ENCODE results near the gene ZNF710. TPM values are rescaled to one million over a fixed set of nuclear protein-coding genes. Genes with fewer than 3 reads are reported as not detected.

Gene ZNF710
- total RNA-seq, 2 donors from 2014 or later: 3.4 to 5.2 TPM

DNA sequence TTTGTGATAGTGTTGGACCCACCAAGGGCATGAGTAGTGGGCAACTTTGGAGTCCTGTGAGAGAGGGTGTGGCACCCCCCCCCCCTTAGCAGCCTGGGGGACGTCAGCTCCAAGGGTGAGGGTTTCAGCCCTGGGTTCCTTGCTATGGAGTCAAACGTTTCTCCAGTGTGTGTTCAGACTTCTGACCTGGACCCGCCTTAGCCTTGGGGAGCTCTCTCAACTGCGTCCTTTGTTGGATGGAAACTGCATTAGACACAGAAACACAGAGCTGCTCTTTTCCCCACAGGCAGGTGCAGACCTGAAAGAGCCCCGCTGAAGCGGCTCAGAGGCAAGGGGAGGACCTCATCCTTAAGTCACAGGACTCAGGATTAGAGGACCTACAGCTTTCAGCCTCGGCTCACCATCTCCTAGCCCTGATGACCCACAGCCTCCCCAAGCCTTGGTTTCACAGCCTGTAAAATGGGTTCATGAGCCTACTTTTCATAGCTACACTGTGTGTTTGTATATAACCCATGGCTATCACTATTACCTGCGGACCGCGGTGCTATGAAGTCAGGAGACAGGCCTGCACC is 19.9 kb downstream of the ZNF710 start:
- Histone ChIP-seq H3K36me3 (no peaks in the 10 kb centered on the region), H3K4me3 (no peak overlapping the region), H3K4me1 (peaks cover 0 to 12% of the 10 kb centered on the region in 2 donors), H3K27ac (no peak overlapping the region), H3K27me3 (no peaks in the 10 kb centered on the region), H3K9me3 (no peaks in the 10 kb centered on the region)
- TF ChIP-seq, protein P1, sequence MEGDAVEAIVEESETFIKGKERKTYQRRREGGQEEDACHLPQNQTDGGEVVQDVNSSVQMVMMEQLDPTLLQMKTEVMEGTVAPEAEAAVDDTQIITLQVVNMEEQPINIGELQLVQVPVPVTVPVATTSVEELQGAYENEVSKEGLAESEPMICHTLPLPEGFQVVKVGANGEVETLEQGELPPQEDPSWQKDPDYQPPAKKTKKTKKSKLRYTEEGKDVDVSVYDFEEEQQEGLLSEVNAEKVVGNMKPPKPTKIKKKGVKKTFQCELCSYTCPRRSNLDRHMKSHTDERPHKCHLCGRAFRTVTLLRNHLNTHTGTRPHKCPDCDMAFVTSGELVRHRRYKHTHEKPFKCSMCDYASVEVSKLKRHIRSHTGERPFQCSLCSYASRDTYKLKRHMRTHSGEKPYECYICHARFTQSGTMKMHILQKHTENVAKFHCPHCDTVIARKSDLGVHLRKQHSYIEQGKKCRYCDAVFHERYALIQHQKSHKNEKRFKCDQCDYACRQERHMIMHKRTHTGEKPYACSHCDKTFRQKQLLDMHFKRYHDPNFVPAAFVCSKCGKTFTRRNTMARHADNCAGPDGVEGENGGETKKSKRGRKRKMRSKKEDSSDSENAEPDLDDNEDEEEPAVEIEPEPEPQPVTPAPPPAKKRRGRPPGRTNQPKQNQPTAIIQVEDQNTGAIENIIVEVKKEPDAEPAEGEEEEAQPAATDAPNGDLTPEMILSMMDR (IDR thresholded peaks at IDR 0.05): no peak
- DNase-seq (ENCODE audit: low spot score): no peak

DNA sequence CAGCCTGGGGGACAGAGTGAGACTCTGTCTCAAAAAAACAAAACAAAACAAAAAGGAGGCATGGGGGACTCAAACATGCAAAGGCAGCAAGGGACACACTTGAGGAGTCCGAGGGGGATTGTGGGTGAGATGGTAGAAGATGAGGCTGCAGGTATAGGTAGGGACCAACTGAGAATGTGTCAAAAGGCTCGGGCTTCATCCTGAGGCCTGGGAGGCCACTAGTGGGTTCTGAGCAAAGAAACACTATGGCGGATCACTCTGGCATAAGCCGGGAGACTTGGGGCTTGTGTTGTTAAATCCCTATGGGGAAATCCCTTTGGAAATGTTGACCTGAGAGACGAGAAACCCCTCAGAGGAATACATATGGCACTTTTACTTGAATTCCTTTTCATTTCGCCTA is 21.2 kb downstream of the ZNF710 start:
- Histone ChIP-seq H3K9me3 (no peaks in the 10 kb centered on the region), H3K4me3 (no peak overlapping the region), H3K27ac (no peak overlapping the region), H3K27me3 (no peaks in the 10 kb centered on the region), H3K36me3 (no peaks in the 10 kb centered on the region), H3K4me1 (peaks cover 0 to 12% of the 10 kb centered on the region in 2 donors)
- TF ChIP-seq, protein P1 (IDR thresholded peaks at IDR 0.05): no peak
- DNase-seq (ENCODE audit: low spot score): no peak

DNA sequence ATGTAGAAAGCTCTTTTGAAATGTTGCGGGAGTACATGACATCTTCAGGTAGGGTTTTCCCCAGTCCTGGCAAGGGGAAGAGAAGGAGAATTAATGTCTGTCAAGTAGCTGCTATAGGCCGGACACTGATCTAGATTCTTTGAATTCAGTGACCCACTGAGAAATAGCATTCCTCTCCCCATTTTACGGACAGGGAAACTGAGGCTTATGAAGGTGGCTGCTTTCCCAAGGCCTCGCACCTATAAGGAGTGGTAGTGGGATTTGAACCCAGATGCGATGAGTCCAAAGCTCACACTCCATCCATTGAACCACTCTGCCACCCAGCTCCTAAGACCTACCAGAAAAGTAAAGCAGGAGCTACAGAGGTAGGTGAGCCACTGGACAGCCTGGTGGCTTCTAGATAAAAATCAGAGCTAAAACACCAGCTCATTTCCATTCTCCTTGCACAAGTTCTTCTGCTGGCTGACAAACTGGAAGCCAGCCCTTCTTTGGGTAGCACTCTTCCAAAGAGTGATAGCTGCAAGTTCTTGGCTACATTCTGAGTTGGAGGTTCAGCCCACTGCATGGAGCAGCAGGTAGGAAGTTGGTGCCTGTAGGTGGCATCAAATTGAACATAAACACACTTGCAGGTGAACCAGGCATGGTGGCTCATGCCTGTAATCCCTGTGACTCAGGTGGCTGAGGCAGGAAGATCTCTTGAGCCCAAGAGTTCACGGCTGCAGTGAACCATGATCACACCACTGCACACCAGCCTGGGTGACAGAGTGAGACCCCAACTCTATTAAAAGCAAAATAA is 22.0 kb downstream of the ZNF710 start:
- DNase-seq (ENCODE audit: low spot score): no peak
- TF ChIP-seq, protein P1 (IDR thresholded peaks at IDR 0.05): no peak

DNA sequence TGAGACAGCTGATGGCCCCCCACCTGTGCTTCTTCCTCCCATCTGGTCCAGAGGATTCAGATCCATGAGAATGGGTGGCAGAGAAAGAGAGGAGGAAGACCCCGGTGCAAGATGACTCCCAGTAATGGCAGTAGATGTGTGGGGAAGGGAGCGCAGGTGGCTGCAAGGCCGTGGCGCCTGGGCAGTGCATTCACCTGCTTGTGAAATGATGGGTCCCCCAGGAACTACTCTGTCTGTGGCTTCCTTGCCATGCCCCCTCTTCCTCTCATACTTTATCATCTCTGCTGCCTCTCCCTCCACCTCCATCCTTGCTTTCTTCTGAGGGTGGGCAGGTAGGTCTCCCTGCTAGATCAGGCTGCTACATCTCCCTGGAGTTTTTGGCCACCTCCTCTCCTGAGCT is 23.3 kb downstream of the ZNF710 start:
- no peak for DNase-seq (ENCODE audit: low spot score)
- Histone ChIP-seq H3K27ac (no peak overlapping the region), H3K9me3 (no peaks in the 10 kb centered on the region), H3K4me3 (no peak overlapping the region), H3K4me1 (peaks cover 0 to 11% of the 10 kb centered on the region in 2 donors), H3K27me3 (no peaks in the 10 kb centered on the region), H3K36me3 (no peaks in the 10 kb centered on the region)
- TF ChIP-seq, protein P1 (IDR thresholded peaks at IDR 0.05): no peak

More for the DNA sequence above, 22.0 kb downstream of the ZNF710 start:
- H3K4me3 ChIP-seq: no peak overlapping the region
- H3K27ac ChIP-seq: no peak overlapping the region
- peaks cover 0 to 12% of the 10 kb centered on the region in 2 donors for H3K4me1 ChIP-seq
- no peaks in the 10 kb centered on the region for H3K9me3 ChIP-seq
- H3K36me3 ChIP-seq: no peaks in the 10 kb centered on the region
- no peaks in the 10 kb centered on the region for H3K27me3 ChIP-seq

DNA sequence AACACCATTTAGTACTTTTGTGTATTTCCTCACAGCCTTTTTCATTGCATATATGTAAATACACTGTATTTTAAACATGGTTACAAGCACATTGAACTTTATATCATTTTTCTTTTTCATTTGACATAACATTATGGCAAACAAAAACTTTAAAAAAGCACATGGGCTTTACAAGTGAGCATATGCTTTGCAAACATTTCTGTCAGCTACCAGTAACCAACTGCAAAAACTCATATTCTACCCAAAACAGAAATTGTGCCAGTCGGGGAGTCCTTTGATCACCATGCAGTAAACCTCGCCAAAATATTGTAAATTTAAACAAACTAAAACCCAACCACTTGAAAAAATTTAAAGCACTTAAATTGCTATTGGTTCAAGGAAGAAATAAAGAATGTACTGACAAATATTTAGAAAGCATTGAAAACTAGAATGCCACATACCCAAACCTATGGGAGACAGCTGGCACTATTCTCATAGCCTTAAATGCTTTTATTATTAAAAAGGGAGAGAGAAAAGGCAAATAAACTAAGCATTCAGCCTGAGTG is 24.4 kb downstream of the ZNF710 start:
- Histone ChIP-seq H3K4me3 (no peak overlapping the region), H3K36me3 (no peaks in the 10 kb centered on the region), H3K27ac (no peak overlapping the region), H3K4me1 (no peaks in the 10 kb centered on the region), H3K27me3 (no peaks in the 10 kb centered on the region), H3K9me3 (no peaks in the 10 kb centered on the region)
- no peak for DNase-seq (ENCODE audit: low spot score)
- TF ChIP-seq, protein P1 (IDR thresholded peaks at IDR 0.05): no peak
